Endothelial cell of umbilical vein (primary cell): Measurements from ENCODE around the gene KRTAP4-9. TPM values are rescaled to one million over a fixed set of nuclear protein-coding genes. Genes with fewer than 3 reads are reported as not detected.

ENCODE experiments used
- BruUV-seq: library from RNA; stranded (reverse); fragments of 400-500 nt; replicated peaks from 2 replicates; lab custom pipeline; 2021; lab: Mats Ljungman, UMichigan
- CTCF ChIA-PET: fragments of 300-600, 350-600 bp; sonication (Branson Sonifier 250); formaldehyde crosslinking; loops from one replicate; lab custom pipeline; 2021; ENCODE audit warnings: antibody characterized with exemption, inconsistent platforms; lab: Charles Lee
- POLR2A ChIA-PET: fragments of 300-600, 350-600 bp; sonication (Branson Sonifier 250); formaldehyde crosslinking; loops from one replicate; lab custom pipeline; 2021; ENCODE audit warnings: antibody characterized with exemption, inconsistent platforms; lab: Charles Lee
- DNase-seq: peaks from one replicate; pipeline ENCODE4 v3.0.0-alpha.2; 2011; ENCODE audit warnings: low read depth, low spot score
- FAIRE-seq: peaks from 2 replicates; lab custom pipeline; 2011; peaks lifted over from hg19 to GRCh38; lab: Jason Lieb, UNC
- H2AFZ ChIP-seq: 2 replicates; pipeline ENCODE4 v1.6.0; 2012; ENCODE audit warnings: low read depth, low read length, control low read depth, inconsistent platforms
- H3K27ac ChIP-seq: 2 replicates; pipeline ENCODE4 v1.5.1; 2011; ENCODE audit warnings: low read depth, mild to moderate bottlenecking, control low read depth, low read length, moderate library complexity; ENCODE audit not compliant: insufficient read depth
- H3K27me3 ChIP-seq, 2 experiments: 2 replicates each; pipeline versions ENCODE4 v1.6.0 to v1.6.1; 2011; ENCODE audit warnings: low read length in 2 of 2, mixed read lengths in 1 of 2; ENCODE audit not compliant: control insufficient read depth in 2 of 2, insufficient read depth in 2 of 2
- H3K36me3 ChIP-seq, 2 experiments: 2 replicates in 1 of 2; 3 replicates in 1 of 2; pipeline ENCODE4 v1.5.1; 2011; ENCODE audit warnings: low read length in 2 of 2, mild to moderate bottlenecking in 1 of 2, moderate library complexity in 1 of 2; ENCODE audit not compliant: control insufficient read depth in 2 of 2, insufficient read depth in 2 of 2; ENCODE audit errors: extremely low read depth in 1 of 2
- H3K4me1 ChIP-seq: 3 replicates; pipeline ENCODE4 v1.5.1; 2011; ENCODE audit warnings: mild to moderate bottlenecking, low read length; ENCODE audit not compliant: control insufficient read depth, insufficient read depth; ENCODE audit errors: extremely low read depth
- H3K4me2 ChIP-seq: 2 replicates; pipeline ENCODE4 v1.6.1; 2011; ENCODE audit warnings: low read length, control low read depth, mixed read lengths; ENCODE audit not compliant: insufficient read depth
- H3K4me3 ChIP-seq, 3 experiments: fragments of 200-600 bp in 1 of 3; sonication (generic), shearing (Covaris generic) in 1 of 3; replicated peaks in 1 of 3; 2 replicates each; pipeline ENCODE4 v1.5.1; 2011 to 2016; ENCODE audit warnings: control low read depth in 3 of 3, low read length in 3 of 3, mild to moderate bottlenecking in 2 of 3, inconsistent platforms in 1 of 3, low read depth in 1 of 3, moderate library complexity in 1 of 3; ENCODE audit not compliant: insufficient read depth in 1 of 3
- H3K79me2 ChIP-seq: 2 replicates; pipeline ENCODE4 v1.6.0; 2012; ENCODE audit warnings: low read length, inconsistent platforms; ENCODE audit not compliant: control insufficient read depth, insufficient read depth
- H3K9ac ChIP-seq: replicated peaks from 2 replicates; pipeline ENCODE3; 2011; ENCODE audit warnings: low read length, control low read depth; ENCODE audit not compliant: insufficient read depth; ENCODE audit errors: extremely low read depth
- H3K9me1 ChIP-seq: replicated peaks from 3 replicates; pipeline ENCODE4 v1.6.0; 2011; ENCODE audit warnings: mild to moderate bottlenecking, low read length; ENCODE audit not compliant: control insufficient read depth, insufficient read depth; ENCODE audit errors: extremely low read depth
- H3K9me3 ChIP-seq: replicated peaks from 2 replicates; pipeline ENCODE4 v1.5.1; 2012; ENCODE audit warnings: low read length, inconsistent platforms; ENCODE audit not compliant: control insufficient read depth, insufficient read depth
- H4K20me1 ChIP-seq: replicated peaks from 2 replicates; pipeline ENCODE3; 2011; ENCODE audit warnings: mild to moderate bottlenecking, low read length; ENCODE audit not compliant: control insufficient read depth, insufficient read depth; ENCODE audit errors: extremely low read depth
- CTCF ChIP-seq, 2 donors: IDR thresholded peaks; 1 replicate in 1 of 2; 2 replicates in 1 of 2; pipeline ENCODE4 v1.5.1; 2011; ENCODE audit warnings: low read length in 2 of 2, mild to moderate bottlenecking in 2 of 2, moderate library complexity in 2 of 2, control low read depth in 1 of 2, inconsistent platforms in 1 of 2, low read depth in 1 of 2; ENCODE audit not compliant: insufficient read depth in 1 of 2; ENCODE audit errors: extremely low read depth in 1 of 2
- EZH2 ChIP-seq: IDR thresholded peaks from 2 replicates; pipeline ENCODE4 v1.6.1; 2012; ENCODE audit warnings: borderline replicate concordance, low read depth, mild to moderate bottlenecking, moderate library complexity, low read length, inconsistent platforms; ENCODE audit not compliant: severe bottlenecking
- FOS ChIP-seq: IDR thresholded peaks from 2 replicates; pipeline ENCODE4 v1.6.1; 2011; ENCODE audit warnings: mild to moderate bottlenecking, low read length, moderate library complexity, borderline replicate concordance; ENCODE audit not compliant: insufficient read depth
- GATA2 ChIP-seq: IDR thresholded peaks from 2 replicates; pipeline ENCODE4 v1.7.0; 2011; ENCODE audit warnings: low read depth, mild to moderate bottlenecking, moderate library complexity, mixed read lengths, low read length; ENCODE audit not compliant: insufficient read length, insufficient read depth
- JUN ChIP-seq: IDR thresholded peaks from 2 replicates; pipeline ENCODE4 v1.6.1; 2011; ENCODE audit warnings: borderline replicate concordance, low read depth; ENCODE audit not compliant: insufficient read length, insufficient read depth
- MAX ChIP-seq: IDR thresholded peaks from 2 replicates; pipeline ENCODE4 v1.6.1; 2011; ENCODE audit not compliant: insufficient read depth, insufficient read length
- MYC ChIP-seq: IDR thresholded peaks from one replicate; pipeline ENCODE4 v1.6.1; 2011; ENCODE audit warnings: mild to moderate bottlenecking, low read depth, low read length
- POLR2A ChIP-seq: IDR thresholded peaks from 2 replicates; pipeline ENCODE4 v1.6.1; 2012; ENCODE audit warnings: low read depth, mild to moderate bottlenecking, control low read depth, low read length
- POLR2AphosphoS5 ChIP-seq: IDR thresholded peaks from 2 replicates; pipeline ENCODE4 v1.6.1; 2012; ENCODE audit warnings: low read depth, mild to moderate bottlenecking, control low read depth, low read length, moderate library complexity; ENCODE audit not compliant: insufficient read depth
- dilution Hi-C: fragments of 300-500 bp; cut with MboI; formaldehyde crosslinking; loops from one replicate; pipeline ENCODE4 v1.15.0; 2019; ENCODE audit warnings: low sequenced_read_pairs; ENCODE audit not compliant: extremely low pct_ligation_motif_present
- intact Hi-C: fragments of 100-400 bp; cut with micrococcal nuclease; formaldehyde crosslinking; loops from one replicate; pipeline ENCODE4 v1.10.0; 2022
- polyA plus RNA-seq, 4 experiments: library from polyadenylated mRNA; depleted of rRNA in 3 of 4; stranded (reverse) in 3 of 4; unstranded in 1 of 4; fragments of >200 nt; gene quantifications; 2 replicates each; pipeline versions ENCODE4 v1.2.1 to v1.2.3, GENCODE V29; 2011 to 2012; ENCODE audit warnings: missing spikeins in 1 of 4
- total RNA-seq: library from RNA; stranded (reverse); gene quantifications from 2 replicates; pipeline ENCODE4 v1.2.3, GENCODE V29; 2021

The KRTAP4-9 gene
- total and polyA plus RNA-seq, 2 donors (not counting 3 experiments of a cell fraction or from before 2014, with no cell fraction given): not detected

- H2AFZ ChIP-seq: no peak overlapping the region
- POLR2A ChIA-PET: no interaction called here
- intact Hi-C loops: no loop called here
- CTCF ChIA-PET: no interaction called here
- H3K27me3 ChIP-seq: no peaks in the 10 kb centered on the region
- BruUV-seq: no TSS peak
- no peaks in the 10 kb centered on the region for H3K79me2 ChIP-seq
- DNase-seq (no peak), FAIRE-seq (no peak)
- dilution Hi-C loops: no loop called here
- H4K20me1 ChIP-seq: no peaks in the 10 kb centered on the region
- TF ChIP-seq POLR2A (no peak), MYC (no peak), FOS (no peak), GATA2 (no peak), EZH2 (no peak), POLR2AphosphoS5 (no peak), CTCF (IDR thresholded peaks at IDR 0.05; ENCODE audit: extremely low read depth in 1 of 2, insufficient read depth in 1 of 2, low read depth in 1 of 2, low read length in 2 of 2) (no peak), MAX (no peak), JUN (no peak)
- H3K27ac ChIP-seq: no peak overlapping the region
- H3K4me1 ChIP-seq: no peaks in the 10 kb centered on the region
- H3K4me2 ChIP-seq: no peak overlapping the region
- H3K9me1 ChIP-seq: no peaks in the 10 kb centered on the region
- H3K36me3 ChIP-seq: no peaks in the 10 kb centered on the region
- H3K9ac ChIP-seq: no peak overlapping the region
- H3K4me3 ChIP-seq: no peak overlapping the region
- H3K9me3 ChIP-seq: no peaks in the 10 kb centered on the region
Measured at GRCh38 chr17:41071606-41072360, 33.4 kb upstream of the KRTAP4-9 start.
